Stimulated activated CD4-positive, alpha-beta T cell treated with anti-CD3 and anti-CD28 coated beads, Interleukin-15, amount 100 ng/mL, for 1 hour (primary cell): Measurements from ENCODE around the gene CHMP5.
"Not testable (repeated sequence)": the region's sequence is repeated elsewhere in the genome, so short reads cannot be mapped to it uniquely, and the experiment has no call there.

Experiments used
- DNase-seq, 2 donors: peaks; one replicate each; pipeline ENCODE4 v3.0.0-alpha.2; 2020; ENCODE audit warnings: low read depth in 1 of 2, low spot score in 1 of 2

CHMP5 gene

GRCh38 chr9:33311953-33312352 is 47.1 kb downstream of the CHMP5 start:
- DNase-seq: no peak

DNA sequence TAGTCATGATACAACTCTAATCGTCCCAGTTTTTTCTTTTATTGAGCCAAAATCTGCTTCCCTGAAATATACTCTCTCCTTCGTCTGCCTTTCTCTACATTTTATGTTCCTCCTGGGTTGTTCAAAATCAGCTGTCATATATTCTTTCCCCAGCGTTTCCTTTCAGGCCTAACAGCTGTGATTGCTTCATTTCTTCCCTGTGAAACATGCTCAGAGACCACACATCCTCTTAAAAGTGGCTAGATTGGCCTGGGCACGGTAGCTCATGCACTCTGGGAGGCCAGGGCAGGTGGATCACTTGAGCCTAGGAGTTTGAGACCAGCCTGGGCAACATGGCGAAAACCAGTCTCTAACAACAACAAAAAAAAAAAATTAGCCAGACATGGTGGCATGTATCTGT is 50.5 kb downstream of the CHMP5 start:
- DNase-seq: no peak

- not testable (repeated sequence) for DNase-seq
Measured at GRCh38 chr9:33317136-33317535, 52.3 kb downstream of the CHMP5 start.

DNA sequence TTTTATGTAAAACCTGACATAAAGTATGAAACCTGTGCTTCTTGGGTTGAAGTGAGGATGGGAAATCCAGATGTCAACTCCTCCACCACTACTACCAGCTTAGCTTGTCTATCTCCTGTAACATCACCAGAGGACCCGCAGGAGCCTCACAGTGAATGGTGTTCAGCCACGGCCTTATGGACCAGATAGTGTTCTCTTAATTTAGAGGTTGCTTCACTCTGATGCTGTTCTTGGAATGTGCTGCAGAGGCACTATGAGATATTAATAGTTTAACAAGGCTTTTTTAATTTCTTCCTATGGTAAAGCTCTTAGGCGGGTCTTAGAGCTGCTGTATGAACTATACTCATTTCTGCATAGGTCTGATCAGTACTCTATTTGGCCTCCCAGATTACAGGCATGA is 53.4 kb downstream of the CHMP5 start:
- DNase-seq: no peak

- DNase-seq: no peak
Measured at GRCh38 chr9:33318781-33319180, 53.9 kb downstream of the CHMP5 start.

DNA sequence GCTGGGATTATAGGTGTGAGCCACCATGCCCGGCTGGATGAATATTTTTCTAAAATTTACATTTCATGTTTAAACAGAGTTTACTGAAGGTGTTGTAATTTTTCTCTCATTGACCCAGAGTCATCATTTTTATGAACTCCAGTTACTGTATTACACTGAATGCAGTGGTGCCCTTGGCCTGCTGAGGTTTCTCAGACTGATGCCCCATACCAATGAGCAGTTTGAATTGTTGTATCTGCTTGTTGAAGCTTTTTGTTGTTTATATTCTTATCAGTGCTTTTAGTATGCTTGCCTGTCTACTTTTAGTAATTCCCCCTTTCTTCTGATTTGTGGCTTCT is 55.4 kb downstream of the CHMP5 start:
- DNase-seq: no peak

GRCh38 chr9:33320568-33321261 is 55.9 kb downstream of the CHMP5 start:
- DNase-seq: no peak

DNA sequence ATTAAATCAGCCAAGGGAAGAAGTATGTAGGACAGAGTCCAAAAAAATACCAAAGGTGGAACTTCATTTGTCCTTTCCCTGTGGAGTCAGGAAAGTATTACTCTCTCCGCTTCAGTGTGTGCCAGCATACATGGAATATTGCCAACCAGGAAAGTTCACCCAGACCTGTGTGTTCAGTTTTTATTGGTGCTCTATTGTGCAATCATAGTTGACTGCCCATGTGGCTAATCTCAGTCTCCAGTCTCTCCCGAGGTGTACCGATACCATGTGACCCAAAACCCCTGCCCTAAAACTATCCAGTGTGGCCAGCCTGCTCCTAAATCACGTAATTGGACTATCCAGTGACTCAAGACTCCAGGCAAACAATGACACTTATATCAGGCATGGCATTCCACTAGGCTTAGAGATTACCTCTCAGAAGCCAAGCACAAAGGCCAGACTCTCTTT is 64.3 kb downstream of the CHMP5 start:
- DNase-seq: no peak

GRCh38 chr9:33329979-33330378 is 65.1 kb downstream of the CHMP5 start:
- DNase-seq: no peak

GRCh38 chr9:33331377-33331891 is 66.6 kb downstream of the CHMP5 start:
- DNase-seq: no peak
